Ovary (tissue), 9 donors: ENCODE results near the gene IL1RN. TPM values are rescaled to one million over a fixed set of nuclear protein-coding genes. Genes with fewer than 3 reads are reported as not detected.

Source experiments
- DNase-seq, 5 donors: peaks; one replicate each; pipeline ENCODE4 v3.0.0-alpha.2; 2019 to 2020
- H3K27ac ChIP-seq, 2 donors: fragments of 200-600 bp; one replicate each; pipeline versions ENCODE4 v1.5.1 to v1.8.0; 2019 to 2022
- H3K27me3 ChIP-seq: fragments of 200-600 bp; one replicate; pipeline ENCODE4 v1.8.0; 2022
- H3K36me3 ChIP-seq: fragments of 200-600 bp; sonication (generic); one replicate; pipeline ENCODE4 v1.5.1; 2019
- H3K4me1 ChIP-seq: one replicate; pipeline ENCODE4 v1.8.1; 2013; ENCODE audit warnings: mild to moderate bottlenecking, moderate library complexity; ENCODE audit not compliant: insufficient read depth
- H3K4me3 ChIP-seq: fragments of 200-600 bp; sonication (generic); one replicate; pipeline ENCODE4 v1.5.1; 2017
- H3K9me3 ChIP-seq, 2 donors: fragments of 200-600 bp in 1 of 2; sonication (generic) in 1 of 2; one replicate each; pipeline versions ENCODE4 v1.5.1 to v1.8.1; 2013 to 2019; ENCODE audit warnings: mild to moderate bottlenecking in 1 of 2, moderate library complexity in 1 of 2
- EP300 ChIP-seq: sonication (generic); formaldehyde crosslinking; IDR thresholded peaks from one replicate; pipeline ENCODE4 v1.6.1; 2017; ENCODE audit warnings: antibody characterized with exemption
- POLR2A ChIP-seq: fragments of 450-650 bp; IDR thresholded peaks from one replicate; pipeline ENCODE4 v1.6.1; 2017; ENCODE audit warnings: antibody characterized with exemption, mild to moderate bottlenecking, moderate library complexity
- WGBS, 3 donors: extraction: QIAGEN DNeasy Blood & Tissue Kit in 1 of 3; methylation state at CpG; one replicate each; pipeline versions ENCODE4 v1.1.5 to v1.1.7; 2013 to 2017; 5-methylcytosine and 5-hydroxymethylcytosine counted together
- intact Hi-C, 4 donors: fragments of 100-400 bp; cut with DNase I; formaldehyde crosslinking; loops; one replicate each; pipeline versions ENCODE4 v1.11.0 to v1.15.1; 2022 to 2023
- polyA plus RNA-seq, 2 donors: library from polyadenylated mRNA; stranded (reverse); fragments of 200-250 nt in 1 of 2; fragments of 350-450 nt in 1 of 2; fragmentation: Illumina TruSeq in 1 of 2; extraction: RNeasy Lipid Tissue Mini Kit (QIAGEN cat#74804) in 1 of 2; gene quantifications; one replicate each; pipeline ENCODE4 v1.2.3, GENCODE V29; 2013 to 2014
- total RNA-seq, 7 donors: library from RNA; depleted of rRNA in 2 of 7; stranded (reverse); fragments of >200 nt in 2 of 7; fragmentation: NEBNext Ultra II Directional in 3 of 7; extraction: Animal tissue kit (Norgen Biotek cat#: 25700) in 3 of 7; gene quantifications; one replicate each; pipeline versions ENCODE4 v1.1.0 to v1.2.4, GENCODE V29; 2016 to 2023
- TF ChIP-seq, protein P1 (sequence below), 3 donors: fragments of 450-650 bp in 2 of 3; fragments of 200-600 bp in 1 of 3; IDR thresholded peaks; one replicate each; pipeline versions ENCODE4 v1.5.1 to v1.8.0; 2016 to 2022; ENCODE audit warnings: antibody characterized with exemption in 3 of 3, mild to moderate bottlenecking in 1 of 3
- donor health status: DM: no; HTN: no; CAD: no; lungs with moderate emphysema.
- donor health status: DM: no; HTN: no; CAD: no.
- donor health status: Bipolar disorder and iron deficiency.
- donor health status: DM: yes; HTN: yes; CAD: no.
- donor health status: DM: no; HTN: no; CAD: no.
- donor health status: DM: yes; HTN: yes; CAD: no.

The IL1RN gene
- total and polyA plus RNA-seq, 9 donors = 0.29 to 7.9 (median 0.56) TPM; not detected in 1

DNA sequence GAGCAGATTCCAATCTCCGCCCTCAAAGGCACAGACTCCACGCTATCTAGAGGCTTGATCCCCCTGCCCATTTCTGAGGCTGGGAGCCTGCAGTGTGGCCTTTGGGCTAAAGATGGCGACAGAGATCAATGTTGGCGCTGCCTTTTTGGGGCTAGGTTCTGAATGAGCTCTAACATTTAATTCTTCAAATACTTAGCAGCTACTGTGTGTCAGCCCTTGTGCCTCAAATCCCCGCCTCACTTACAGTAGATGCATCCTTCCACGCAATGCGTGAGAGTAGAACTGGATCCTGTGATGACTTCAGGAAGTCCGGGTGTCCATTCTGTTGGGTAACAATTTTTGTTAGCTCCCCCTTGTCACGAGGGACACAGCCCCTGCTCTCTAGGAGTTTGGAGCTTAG is 47.3 kb upstream of the IL1RN start:
- Histone ChIP-seq H3K27me3 (no peaks in the 10 kb centered on the region), H3K4me1 (no peaks in the 10 kb centered on the region), H3K36me3 (no peaks in the 10 kb centered on the region), H3K9me3 (no peaks in the 10 kb centered on the region), H3K27ac (no peak overlapping the region), H3K4me3 (no peak overlapping the region)
- 27 to 46% (median 36%) methylated on average over 9 of the region's 9 CpGs for WGBS, 3 donors
- no peak for DNase-seq
- intact Hi-C loops = no loop called here
- TF ChIP-seq, protein P1, sequence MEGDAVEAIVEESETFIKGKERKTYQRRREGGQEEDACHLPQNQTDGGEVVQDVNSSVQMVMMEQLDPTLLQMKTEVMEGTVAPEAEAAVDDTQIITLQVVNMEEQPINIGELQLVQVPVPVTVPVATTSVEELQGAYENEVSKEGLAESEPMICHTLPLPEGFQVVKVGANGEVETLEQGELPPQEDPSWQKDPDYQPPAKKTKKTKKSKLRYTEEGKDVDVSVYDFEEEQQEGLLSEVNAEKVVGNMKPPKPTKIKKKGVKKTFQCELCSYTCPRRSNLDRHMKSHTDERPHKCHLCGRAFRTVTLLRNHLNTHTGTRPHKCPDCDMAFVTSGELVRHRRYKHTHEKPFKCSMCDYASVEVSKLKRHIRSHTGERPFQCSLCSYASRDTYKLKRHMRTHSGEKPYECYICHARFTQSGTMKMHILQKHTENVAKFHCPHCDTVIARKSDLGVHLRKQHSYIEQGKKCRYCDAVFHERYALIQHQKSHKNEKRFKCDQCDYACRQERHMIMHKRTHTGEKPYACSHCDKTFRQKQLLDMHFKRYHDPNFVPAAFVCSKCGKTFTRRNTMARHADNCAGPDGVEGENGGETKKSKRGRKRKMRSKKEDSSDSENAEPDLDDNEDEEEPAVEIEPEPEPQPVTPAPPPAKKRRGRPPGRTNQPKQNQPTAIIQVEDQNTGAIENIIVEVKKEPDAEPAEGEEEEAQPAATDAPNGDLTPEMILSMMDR (IDR thresholded peaks at IDR 0.05) = no peak
- TF ChIP-seq POLR2A (no peak), EP300 (no peak)

DNA sequence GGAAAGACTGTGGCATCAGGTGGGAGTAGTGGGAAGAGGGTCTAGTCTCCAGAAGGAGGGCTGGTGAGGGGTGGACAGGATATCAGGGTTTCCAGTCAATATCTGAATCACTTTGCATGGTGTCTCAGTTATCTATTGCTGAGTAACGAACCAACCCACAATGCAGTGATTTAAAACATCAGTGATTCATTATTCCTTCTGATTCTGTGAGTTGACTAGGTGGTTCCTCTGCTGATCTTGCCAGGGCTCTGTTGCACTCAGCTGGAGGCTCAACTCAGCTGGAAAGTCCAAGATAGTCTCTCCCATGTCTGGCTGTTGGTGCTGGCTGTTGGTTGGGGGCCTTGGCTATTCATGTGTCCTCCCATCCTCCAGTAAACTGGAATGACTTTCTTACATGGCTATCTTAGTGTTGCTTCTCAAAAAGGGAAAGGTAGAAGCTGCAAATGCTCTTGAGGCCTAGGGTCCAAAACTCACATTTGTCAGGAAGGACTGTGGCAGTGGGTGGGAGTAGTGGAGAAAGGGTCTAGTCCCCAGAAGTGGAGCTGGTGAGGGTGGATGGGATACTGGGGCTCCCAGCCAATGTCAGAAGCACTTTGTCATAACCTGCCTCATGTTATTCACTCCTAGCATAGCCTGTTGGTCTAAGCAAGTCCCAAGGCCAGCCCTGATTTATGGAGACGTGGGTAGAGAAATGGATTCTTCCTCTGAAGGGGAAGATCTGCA is 45.7 kb upstream of the IL1RN start:
- Histone ChIP-seq H3K36me3 (no peaks in the 10 kb centered on the region), H3K4me3 (no peak overlapping the region), H3K27me3 (no peaks in the 10 kb centered on the region), H3K9me3 (no peaks in the 10 kb centered on the region), H3K27ac (no peak overlapping the region), H3K4me1 (no peaks in the 10 kb centered on the region)
- WGBS, 3 donors = 51 to 63% (median 58%) methylated on average over 2 of the region's 2 CpGs
- intact Hi-C loops = no loop called here
- TF ChIP-seq POLR2A (no peak), EP300 (no peak)
- TF ChIP-seq, protein P1 (IDR thresholded peaks at IDR 0.05) = no peak
- DNase-seq = no peak

DNA sequence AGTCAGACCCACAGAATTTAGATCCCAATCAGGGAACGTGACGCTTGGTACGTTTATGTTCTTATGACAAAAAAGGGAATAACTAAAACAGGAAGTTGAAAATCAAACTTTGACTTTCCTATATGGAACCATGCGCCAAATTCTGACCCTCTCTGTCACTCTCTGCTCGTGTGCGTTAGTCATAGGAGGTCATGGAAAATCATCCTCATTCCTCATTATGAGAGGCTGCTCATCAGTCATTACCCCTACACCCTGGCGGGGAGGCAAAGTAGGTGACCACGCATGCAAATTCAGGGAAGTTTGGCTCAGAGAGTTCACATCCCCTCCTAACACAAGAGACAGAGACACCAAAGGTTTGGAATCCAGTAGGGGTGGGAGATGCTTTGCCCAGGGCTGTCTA is 44.1 kb upstream of the IL1RN start:
- no peak for DNase-seq
- 70 to 85% (median 73%) methylated on average over 8 of the region's 8 CpGs for WGBS, 3 donors

DNA sequence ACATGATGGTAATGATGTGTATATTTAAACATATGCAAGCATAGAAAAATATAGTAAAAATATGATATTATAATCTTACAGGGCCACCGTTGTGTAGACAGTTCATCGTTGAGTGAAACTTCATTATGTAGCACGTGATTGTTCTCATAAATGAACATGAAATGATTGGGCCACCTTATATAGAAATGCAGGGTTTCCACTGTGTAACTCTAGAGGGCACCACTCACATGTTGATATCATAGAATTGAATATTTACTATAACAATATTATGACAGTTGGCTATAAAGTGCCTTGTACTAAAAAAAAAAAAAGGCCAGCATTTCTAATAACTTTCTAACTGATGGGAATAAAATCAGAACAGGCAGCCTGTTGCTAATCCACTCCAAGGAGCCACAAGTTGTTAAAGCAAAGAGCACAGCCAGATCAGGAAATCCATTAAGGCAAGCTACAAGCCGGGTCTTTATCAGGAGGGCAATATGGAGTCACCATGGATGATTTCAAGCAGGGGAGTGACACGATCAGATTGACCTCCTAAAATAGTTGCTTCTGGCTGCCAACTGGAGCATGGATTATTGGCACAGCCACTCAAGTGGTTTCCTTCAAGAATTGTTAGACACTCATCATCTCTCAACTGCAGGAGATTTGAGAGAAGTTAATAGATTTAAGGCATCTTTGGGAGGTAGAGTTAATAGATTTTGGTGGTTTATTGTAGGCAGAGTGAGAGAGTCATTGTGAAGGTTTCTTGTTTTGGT is 43.0 kb upstream of the IL1RN start:
- TF ChIP-seq EP300 = no peak
- TF ChIP-seq, protein P1 (IDR thresholded peaks at IDR 0.05) = no peak
- TF ChIP-seq POLR2A = no peak
- WGBS, 3 donors = 54 to 72% (median 60%) methylated on average over 5 of the region's 5 CpGs
- Histone ChIP-seq H3K27ac (no peak overlapping the region), H3K27me3 (no peaks in the 10 kb centered on the region), H3K4me1 (no peaks in the 10 kb centered on the region), H3K36me3 (no peaks in the 10 kb centered on the region), H3K9me3 (no peaks in the 10 kb centered on the region), H3K4me3 (no peak overlapping the region)
- no peak for DNase-seq
- intact Hi-C loops = no loop called here

More for the DNA sequence above, 44.1 kb upstream of the IL1RN start:
- TF ChIP-seq, protein P1 (IDR thresholded peaks at IDR 0.05) = no peak
- TF ChIP-seq POLR2A (no peak), EP300 (no peak)
- Histone ChIP-seq H3K27ac (no peak overlapping the region), H3K4me1 (no peaks in the 10 kb centered on the region), H3K4me3 (no peak overlapping the region), H3K9me3 (no peaks in the 10 kb centered on the region), H3K36me3 (no peaks in the 10 kb centered on the region), H3K27me3 (no peaks in the 10 kb centered on the region)
- intact Hi-C loops = no loop called here
